Limb (tissue), 2 donors: Measurements from ENCODE around the gene SCG2.

Experiments used
- DNase-seq, 2 donors: peaks; one replicate each; pipeline ENCODE4 v3.0.0-alpha.2; 2016; ENCODE audit errors: extremely low spot score in 2 of 2

SCG2 gene

DNA sequence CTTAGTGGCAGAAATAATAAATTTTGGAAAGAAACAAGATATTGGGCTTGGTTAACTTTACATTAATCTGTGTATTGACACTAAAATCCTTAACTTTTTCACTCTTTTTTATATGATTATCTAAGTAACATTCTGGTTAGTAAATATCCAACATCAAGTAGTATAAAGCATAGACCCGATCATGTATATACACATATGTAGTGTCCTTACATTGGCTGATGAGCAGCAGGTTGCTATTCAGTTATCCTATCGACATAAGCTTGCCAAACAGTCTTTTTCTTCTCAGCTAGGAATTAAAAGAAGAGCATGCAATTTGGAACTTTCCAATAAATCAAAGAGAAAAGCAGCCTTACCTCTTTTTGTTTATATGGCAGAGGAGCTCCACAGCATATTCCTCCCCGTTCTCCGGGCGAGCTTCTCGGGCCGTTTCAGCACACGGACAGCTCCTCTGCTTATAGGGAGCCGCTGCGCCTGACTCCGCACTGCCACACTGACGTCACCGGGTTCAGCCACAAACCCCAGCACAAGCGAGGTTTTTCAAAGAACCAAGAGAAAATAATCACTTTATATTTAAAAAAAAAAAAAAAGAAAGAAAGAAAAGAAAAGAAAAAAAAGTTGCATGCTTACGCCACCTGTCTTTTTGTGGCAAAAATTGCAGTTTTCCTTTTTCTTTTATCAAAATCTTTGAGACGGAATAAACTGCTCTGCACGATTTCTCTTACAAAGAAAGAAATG lies at the start of gene SCG2:
Gene SCG2, minus strand, starts transcription at position 430 of the 735 bp plus-strand sequence. CDS start 3,079 bp downstream, outside the sequence.
- DNase-seq, result peak; percentile 87 to 88

DNA sequence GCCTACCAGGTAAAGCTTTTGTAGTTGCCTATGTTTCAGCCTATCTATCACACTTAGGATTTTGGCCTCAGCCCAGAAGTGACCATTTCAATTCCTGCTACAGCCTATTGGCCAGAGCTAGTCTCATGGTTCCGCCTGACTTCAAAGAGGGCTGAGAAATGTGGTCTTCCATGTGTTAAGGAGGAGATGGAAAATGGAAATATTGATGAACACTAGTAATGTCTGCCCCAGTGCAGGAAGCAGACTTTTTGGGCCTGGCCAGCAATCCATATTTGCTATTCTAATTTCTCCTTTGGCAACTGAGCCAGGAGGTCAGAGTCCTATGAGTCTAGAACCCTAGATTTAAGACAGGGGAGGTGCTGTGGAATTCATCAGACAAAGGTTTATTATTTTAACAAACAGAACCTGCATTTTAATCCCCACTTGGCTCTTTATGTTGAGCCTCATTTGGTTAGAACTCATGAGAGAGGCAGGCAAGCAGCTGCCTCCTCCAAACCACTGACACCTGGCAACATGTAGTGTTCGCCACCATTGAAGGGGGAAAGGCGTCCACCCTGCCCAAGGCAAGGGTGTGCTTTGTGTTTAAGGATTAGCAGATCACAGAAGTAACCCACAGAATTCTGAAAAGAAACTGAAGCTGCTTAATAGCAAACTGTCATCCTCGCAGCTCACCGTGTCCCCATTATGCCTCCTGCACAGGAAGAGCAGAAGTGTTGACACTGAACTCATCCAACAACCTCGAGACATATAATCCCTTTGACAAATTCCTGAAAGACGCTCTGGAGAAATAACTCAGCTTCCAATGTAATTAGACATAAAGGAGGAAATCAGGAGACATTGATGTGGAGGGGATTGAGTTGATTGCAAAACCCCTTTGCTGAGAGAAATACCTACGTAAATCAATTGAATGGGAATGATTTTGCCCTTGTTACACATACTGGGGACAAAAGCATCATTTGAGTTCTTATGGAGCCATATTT lies 47.7 kb upstream of the SCG2 start:
- DNase-seq, result no peak

GRCh38 chr2:223648755-223649154 lies 46.6 kb upstream of the SCG2 start:
- no peak for DNase-seq

- no peak for DNase-seq
Observed at GRCh38 chr2:223647258-223647952, 45.2 kb upstream of the SCG2 start.

DNA sequence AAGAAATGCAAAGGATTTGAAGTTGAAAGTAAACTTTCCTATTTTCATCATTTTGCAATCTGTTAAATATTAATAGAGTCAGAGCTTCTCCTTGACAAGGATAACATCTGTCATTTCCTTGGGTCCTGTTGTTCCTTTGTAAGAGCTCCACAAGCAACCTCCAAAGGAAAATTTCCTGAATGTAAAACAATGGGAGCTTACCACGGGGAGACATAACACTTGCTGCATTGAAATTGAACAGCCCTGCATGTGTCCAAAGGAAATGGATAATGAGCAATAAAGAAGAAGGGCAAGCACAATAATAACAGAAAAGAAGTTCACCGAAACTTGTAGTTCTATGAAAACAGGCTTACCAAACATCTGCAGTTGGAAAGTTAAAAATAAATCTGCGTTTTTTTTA lies 42.0 kb upstream of the SCG2 start:
- no peak for DNase-seq

DNA sequence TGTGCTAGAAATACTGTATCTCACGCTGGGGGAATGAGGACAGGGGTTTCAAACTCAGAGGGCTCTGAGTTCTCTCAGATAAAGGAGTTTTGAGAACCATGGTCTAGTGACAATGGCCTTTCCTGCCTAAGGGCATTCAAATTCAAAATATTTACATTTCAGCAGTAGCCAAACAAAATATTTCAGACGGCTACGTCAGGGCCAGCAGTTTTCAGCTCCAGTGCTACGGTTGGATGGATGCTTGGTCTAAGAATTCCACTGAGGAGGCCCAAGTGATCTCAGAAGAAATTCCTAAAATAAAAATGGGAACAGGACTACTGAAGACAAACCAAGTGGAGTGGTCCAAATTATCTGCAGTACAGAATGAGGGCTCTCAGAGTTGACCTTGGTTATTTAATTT lies 41.1 kb upstream of the SCG2 start:
- no peak for DNase-seq

DNA sequence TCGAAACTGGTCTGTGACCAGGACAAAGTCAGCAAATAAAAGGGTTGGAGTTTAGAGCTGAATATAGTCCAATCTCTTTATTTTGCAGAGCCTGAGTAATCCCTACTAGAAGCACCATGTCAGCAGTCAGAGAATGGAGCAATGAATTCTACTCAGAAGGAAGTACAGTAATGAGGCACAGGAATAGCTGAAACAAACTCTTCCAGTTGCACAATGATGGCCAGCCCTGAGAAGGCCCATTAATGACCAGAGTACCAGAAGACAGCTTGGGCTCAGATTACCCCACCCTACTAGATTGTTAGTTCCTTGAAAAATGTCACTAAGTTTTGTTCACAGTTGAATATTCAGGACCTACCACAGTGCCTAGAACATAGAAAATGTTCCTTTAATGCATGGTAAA lies 40.3 kb upstream of the SCG2 start:
- DNase-seq, result no peak

DNA sequence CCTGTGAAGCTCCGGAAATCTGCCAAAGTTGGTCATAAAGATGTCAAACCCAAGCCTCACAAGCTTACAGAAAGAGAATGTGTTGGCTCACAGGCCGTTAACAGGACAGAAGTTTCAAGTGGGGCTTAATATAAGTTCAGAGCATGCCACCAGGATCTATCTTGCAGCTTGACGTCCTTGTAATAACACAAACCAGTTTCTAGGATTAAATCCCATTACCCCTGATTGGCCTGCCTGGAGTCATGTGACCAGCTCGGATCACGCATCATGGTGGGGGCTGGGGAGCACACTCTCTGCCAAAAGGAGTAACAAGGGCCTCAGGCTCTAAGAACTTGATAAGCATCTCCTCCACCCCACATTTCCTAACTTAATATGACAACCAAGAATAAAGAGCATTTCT lies 38.9 kb upstream of the SCG2 start:
- DNase-seq, result peak in 1 of 2 donors; percentile 41

- DNase-seq, result no peak
Observed at GRCh38 chr2:223635080-223635479, 32.9 kb upstream of the SCG2 start.

DNA sequence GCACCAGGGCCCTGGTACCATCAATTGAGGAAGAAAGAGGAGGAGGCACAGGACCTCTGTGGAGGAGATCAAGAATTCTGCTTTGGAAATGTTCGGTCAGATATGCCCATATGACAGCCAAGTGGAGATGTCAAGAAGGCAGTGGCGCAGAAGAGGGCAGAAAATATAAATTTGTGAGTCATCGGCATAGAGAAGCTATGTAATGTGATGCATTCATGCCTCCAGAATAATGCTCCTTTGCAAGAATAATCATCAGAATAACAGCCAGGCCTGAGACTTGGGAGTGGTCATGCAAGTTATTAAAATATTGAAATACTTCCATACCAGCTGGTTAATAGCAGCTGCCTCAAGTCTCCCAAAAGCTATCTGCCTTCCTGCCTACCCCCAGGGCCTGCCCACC lies 32.1 kb upstream of the SCG2 start:
- DNase-seq, result no peak

DNA sequence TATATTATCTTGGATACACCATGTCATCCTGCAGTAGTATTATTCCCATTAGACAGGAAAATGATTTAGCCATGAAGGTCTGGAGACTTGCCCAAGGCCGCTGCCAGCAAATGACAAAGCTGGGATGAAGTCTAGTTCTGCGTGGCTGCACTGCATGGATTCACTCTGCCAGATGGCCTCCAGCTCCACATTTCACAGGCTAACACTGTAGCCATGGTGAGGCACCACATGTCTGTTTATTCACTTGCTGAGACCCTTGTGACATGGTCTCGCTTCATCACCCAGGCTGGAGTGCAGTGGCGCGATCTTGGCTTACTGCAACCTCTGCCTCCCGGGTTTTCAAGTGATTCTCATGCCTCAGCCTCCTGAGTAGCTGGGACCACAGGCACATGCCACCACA lies 31.5 kb upstream of the SCG2 start:
- no peak for DNase-seq

DNA sequence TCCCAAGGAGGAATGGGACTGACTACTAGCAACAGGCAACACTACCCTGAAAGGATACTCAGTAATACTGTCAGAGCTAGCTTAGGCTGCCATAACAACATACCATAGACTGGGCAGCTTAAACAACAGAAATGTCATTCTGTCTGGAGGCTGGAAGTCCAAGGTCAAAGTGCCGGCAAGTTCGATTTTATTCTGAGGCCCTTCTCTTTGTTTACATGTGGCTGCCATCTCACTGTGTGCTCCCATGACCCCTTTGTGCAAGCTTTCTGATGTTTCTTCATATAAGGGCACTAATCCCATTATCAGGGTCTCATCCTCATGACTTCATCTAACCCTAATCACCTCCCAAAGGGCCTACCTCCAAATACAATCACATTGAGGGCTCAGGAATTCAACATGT lies 30.7 kb upstream of the SCG2 start:
- DNase-seq, result no peak

DNA sequence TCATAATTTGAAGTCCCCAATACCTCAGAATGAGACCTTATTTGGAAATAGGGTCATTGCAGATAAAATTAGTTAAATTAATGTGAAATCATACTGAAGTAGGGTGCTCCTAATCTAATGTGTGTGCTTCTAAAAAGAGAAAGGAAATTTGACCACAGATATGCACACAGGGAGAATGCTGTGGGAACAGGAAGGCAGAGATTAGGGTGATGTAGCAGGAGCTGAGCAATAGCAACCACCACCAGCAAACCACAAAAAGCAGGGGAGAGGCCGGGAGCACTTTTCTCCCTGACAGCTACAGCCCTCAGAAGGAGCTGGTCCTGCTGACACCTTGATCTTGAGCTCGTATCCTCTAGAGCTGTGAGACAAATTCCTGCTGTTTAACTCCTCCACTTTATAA lies 24.6 kb upstream of the SCG2 start:
- no peak for DNase-seq

DNA sequence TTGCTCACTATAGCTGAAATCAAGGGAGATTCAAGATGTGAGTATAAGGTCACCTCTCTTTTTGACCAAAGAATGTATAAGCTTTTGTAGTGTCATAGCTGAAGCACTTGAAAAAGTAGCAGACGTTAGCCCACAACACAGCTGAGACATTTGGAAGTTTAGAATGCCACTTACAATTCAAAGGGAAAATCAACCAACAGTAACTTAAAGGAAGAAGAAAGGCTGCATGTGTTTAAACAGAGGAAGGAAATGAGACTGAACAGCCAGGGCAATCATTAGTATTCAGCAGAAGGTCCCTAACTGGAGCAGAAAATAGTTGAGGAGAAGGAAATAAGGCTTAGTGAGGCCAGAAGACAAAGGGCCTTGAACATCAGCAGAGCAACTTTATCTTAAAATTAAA lies 23.5 kb upstream of the SCG2 start:
- DNase-seq, result no peak

- DNase-seq, result no peak
Observed at GRCh38 chr2:223621901-223622300, 19.7 kb upstream of the SCG2 start.

- DNase-seq, result no peak
Observed at GRCh38 chr2:223619486-223620129, 17.4 kb upstream of the SCG2 start.

GRCh38 chr2:223618172-223619035 lies 16.2 kb upstream of the SCG2 start:
- no peak for DNase-seq

DNA sequence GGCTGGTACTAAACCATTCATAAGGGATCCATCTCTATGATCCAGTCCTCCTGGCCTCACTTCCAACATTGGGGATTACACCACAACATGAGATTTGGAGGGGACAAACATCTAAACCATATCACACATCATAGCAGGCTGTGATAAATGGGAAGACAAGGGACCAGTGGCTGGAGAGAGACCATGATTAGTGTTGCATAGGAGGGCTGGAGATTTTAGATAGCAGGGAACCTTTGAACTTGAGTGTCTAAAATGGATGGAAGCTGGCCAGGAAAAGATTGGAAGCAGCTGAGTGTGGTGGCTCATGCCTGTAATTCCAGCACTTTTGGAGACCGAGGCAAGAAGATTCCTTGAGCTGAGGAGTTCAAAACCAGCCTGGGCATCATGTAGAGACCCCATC lies 12.4 kb upstream of the SCG2 start:
- DNase-seq, result no peak

GRCh38 chr2:223613017-223613950 lies 11.1 kb upstream of the SCG2 start:
- DNase-seq, result peak; percentile 76 to 77
